ENCODE results near the gene NUDT22.

The NUDT22 gene

GRCh38 chr11:64225608-64226506 is at the start of gene NUDT22, which contains the start of gene TRPT1:
TSS of gene NUDT22 (plus strand) at chr11:64226274. CDS start at chr11:64226653, 379 bp downstream.
TSS of gene TRPT1 (minus strand) at chr11:64226186. CDS start at chr11:64225860, 326 bp downstream.
- DNase-seq: peak; percentile 78

GRCh38 chr11:64176751-64177150 is 49.3 kb upstream of the NUDT22 start:
- DNase-seq: no peak

GRCh38 chr11:64178203-64178602 is 47.9 kb upstream of the NUDT22 start:
- no peak for DNase-seq

- no peak for DNase-seq
These were observed 47.0 kb upstream of the NUDT22 start for GRCh38 chr11:64178951-64179639.

GRCh38 chr11:64180891-64181290 is 45.2 kb upstream of the NUDT22 start:
- DNase-seq: no peak

GRCh38 chr11:64181506-64182411 is 44.3 kb upstream of the NUDT22 start:
- peak; percentile 66 for DNase-seq

GRCh38 chr11:64183890-64184289 is 42.2 kb upstream of the NUDT22 start:
- no peak for DNase-seq

GRCh38 chr11:64185175-64185692 is 40.8 kb upstream of the NUDT22 start:
- DNase-seq: peak; percentile 39

- DNase-seq: peak; percentile 99
These were observed 40.2 kb upstream of the NUDT22 start, which contains the start of gene STIP1 for GRCh38 chr11:64185693-64186491. TSS of gene STIP1 (plus strand) at chr11:64186171. CDS start at chr11:64186262, 91 bp downstream.

GRCh38 chr11:64186492-64187165 is 39.4 kb upstream of the NUDT22 start:
- no peak for DNase-seq

GRCh38 chr11:64192434-64192833 is 33.6 kb upstream of the NUDT22 start:
- no peak for DNase-seq

GRCh38 chr11:64196626-64197025 is 29.4 kb upstream of the NUDT22 start:
- no peak for DNase-seq

GRCh38 chr11:64198511-64198910 is 27.6 kb upstream of the NUDT22 start:
- DNase-seq: no peak

- DNase-seq: no peak
These were observed 24.5 kb upstream of the NUDT22 start for GRCh38 chr11:64201543-64201942.

GRCh38 chr11:64202992-64203391 is 23.1 kb upstream of the NUDT22 start:
- DNase-seq: no peak

GRCh38 chr11:64203421-64204079 is 22.5 kb upstream of the NUDT22 start:
- DNase-seq: no peak

- no peak for DNase-seq
These were observed 22.0 kb upstream of the NUDT22 start for GRCh38 chr11:64204080-64204440.

GRCh38 chr11:64204464-64204989 is 21.5 kb upstream of the NUDT22 start:
- DNase-seq: peak; percentile 78

GRCh38 chr11:64206457-64207255 is 19.4 kb upstream of the NUDT22 start, which contains the start of gene FERMT3:
TSS of gene FERMT3 (plus strand) at chr11:64206721. CDS start at chr11:64207365, 644 bp downstream.
- DNase-seq: no peak
